Subcutaneous abdominal adipose tissue (tissue), 5 donors: ENCODE data around the gene TXLNB.
A peak's percentile ranks its signal among the peaks of the same experiment; 100 is the strongest.

Experiments
- H3K27ac ChIP-seq: one replicate; pipeline ENCODE4 v1.7.0; 2013; ENCODE audit warnings: low read depth, mild to moderate bottlenecking, inconsistent platforms, low read length, moderate library complexity
- H3K27me3 ChIP-seq, 5 donors: one replicate each; pipeline ENCODE4 v1.7.0; 2013; ENCODE audit warnings: low read length in 5 of 5, inconsistent platforms in 1 of 5; ENCODE audit not compliant: control insufficient read depth in 5 of 5, insufficient read depth in 4 of 5
- H3K36me3 ChIP-seq, 5 donors: one replicate each; pipeline ENCODE4 v1.7.0; 2013; ENCODE audit warnings: low read length in 5 of 5; ENCODE audit not compliant: control insufficient read depth in 5 of 5, insufficient read depth in 5 of 5
- H3K4me1 ChIP-seq, 5 donors: one replicate each; pipeline ENCODE4 v1.7.0; 2013; ENCODE audit warnings: low read length in 5 of 5, mild to moderate bottlenecking in 3 of 5, moderate library complexity in 1 of 5; ENCODE audit not compliant: control insufficient read depth in 5 of 5, insufficient read depth in 5 of 5
- H3K4me3 ChIP-seq, 5 donors: one replicate each; pipeline ENCODE4 v1.7.0; 2013; ENCODE audit warnings: low read length in 5 of 5, low read depth in 1 of 5
- H3K9ac ChIP-seq, 5 donors: one replicate each; pipeline ENCODE4 v1.7.0; 2013; ENCODE audit warnings: low read length in 5 of 5, mild to moderate bottlenecking in 4 of 5, moderate library complexity in 3 of 5
- H3K9me3 ChIP-seq, 5 donors: one replicate each; pipeline ENCODE4 v1.7.0; 2013; ENCODE audit warnings: low read length in 5 of 5; ENCODE audit not compliant: control insufficient read depth in 5 of 5
- donor health status: healthy.
- donor health status: healthy.
- donor health status: healthy.
- donor health status: healthy.
- donor health status: healthy.

The TXLNB gene

DNA sequence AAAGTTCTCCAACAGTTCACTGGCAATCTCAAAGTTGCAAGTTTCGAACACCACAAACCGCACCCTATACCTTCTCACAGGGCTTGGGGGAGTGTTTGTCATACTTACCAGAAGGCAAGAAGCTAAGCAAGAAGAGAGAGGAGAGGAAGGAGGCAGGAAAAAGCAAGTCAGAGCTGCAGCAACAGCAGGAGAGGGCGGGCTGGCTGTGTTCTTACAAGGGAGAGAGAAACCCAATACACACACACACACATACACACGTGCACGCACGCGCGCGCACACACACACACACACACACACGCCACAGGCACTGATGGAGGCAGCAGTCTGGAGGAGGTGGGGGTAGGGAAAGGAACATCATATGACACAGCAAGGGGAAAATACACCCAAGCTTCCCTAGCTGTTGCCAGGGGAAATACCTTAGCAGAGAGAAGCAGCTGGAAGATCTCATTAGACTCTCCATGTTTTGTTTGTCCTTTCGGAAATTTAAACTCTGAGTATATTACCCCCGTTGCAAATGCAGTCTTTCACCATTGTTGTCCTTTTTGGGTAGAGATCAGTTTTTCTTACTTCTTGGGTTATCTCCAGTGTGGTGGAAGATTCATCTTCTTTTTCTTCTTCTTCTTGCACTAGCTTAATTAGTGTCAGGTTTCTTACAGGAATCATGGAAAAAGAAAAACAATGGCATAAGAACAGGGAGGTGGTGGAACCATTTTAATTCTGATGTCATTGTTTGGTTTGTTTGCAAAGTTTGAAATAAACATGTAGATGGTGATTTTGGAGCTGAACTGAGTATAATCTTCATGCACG, at the start of gene TXLNB:
Gene TXLNB (minus strand): TSS at position 186 of the 807 bp plus-strand sequence. CDS start 3,099 bp downstream, outside the sequence.
- peak within 1 kb of the TSS; percentile 69 for H3K27ac ChIP-seq
- peaks cover 2 to 30% (median 6%) of the 10 kb centered on the region in 5 donors for H3K4me1 ChIP-seq
- no peaks in the 10 kb centered on the region for H3K27me3 ChIP-seq
- peaks cover 0 to 2% (median 0%) of the 10 kb centered on the region in 5 donors for H3K9me3 ChIP-seq
- no peaks in the 10 kb centered on the region for H3K36me3 ChIP-seq
- peak within 1 kb of the TSS in 4 of 5 donors; percentile 29 to 42 (median 37) for H3K4me3 ChIP-seq
- H3K9ac ChIP-seq: peak within 1 kb of the TSS in 3 of 5 donors; percentile 4 to 23 (median 15)

DNA sequence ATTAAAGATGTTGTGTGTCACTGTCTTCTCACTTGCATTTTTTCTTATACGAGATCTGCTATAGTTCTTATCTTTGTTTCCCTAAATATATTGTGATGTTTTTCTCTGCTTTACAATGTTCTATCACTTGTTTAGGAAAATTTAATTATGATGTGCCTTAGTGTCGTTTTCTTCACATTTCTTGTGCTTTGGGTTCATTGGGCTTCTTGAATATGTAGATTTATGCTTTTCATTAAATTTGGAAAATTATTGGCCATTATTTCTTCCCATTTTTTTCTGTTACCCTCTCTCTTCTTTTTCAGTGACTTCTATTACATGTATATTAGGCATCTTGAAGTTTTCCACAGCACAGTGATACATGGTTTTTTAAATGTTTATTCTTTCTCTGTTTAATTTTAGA, 49.3 kb upstream of the TXLNB start:
- Histone ChIP-seq H3K4me3 (no peak overlapping the region), H3K27ac (no peak overlapping the region), H3K36me3 (no peaks in the 10 kb centered on the region), H3K9ac (no peak overlapping the region), H3K27me3 (no peaks in the 10 kb centered on the region), H3K9me3 (no peaks in the 10 kb centered on the region), H3K4me1 (peaks cover 0 to 17% (median 11%) of the 10 kb centered on the region in 5 donors)

- Histone ChIP-seq H3K9me3 (no peaks in the 10 kb centered on the region), H3K36me3 (no peaks in the 10 kb centered on the region), H3K27me3 (no peaks in the 10 kb centered on the region), H3K4me1 (peaks cover 0 to 23% (median 17%) of the 10 kb centered on the region in 5 donors), H3K9ac (no peak overlapping the region), H3K27ac (peak overlapping the region; percentile 14), H3K4me3 (no peak overlapping the region)
Measured at GRCh38 chr6:139338795-139339194, 47.0 kb upstream of the TXLNB start.

DNA sequence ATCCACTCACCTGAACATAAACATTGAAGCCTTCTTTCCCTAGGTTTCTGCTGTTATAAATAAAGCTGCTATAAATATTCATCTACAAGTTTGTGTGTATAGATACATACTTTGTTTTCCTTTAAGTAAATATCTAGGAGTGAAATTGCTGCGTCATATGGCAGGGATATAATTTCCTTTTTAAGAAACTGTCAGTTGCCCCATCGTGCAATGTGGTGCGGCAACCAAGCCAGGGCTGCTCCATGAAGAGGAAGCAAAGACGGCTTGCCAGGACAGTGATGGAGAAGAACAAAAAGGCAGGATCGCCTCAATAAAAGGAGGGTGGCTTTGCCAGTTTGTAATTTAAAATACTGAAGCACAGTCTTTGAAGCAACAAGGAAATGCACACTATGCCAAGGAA, 46.0 kb upstream of the TXLNB start:
- H3K36me3 ChIP-seq: no peaks in the 10 kb centered on the region
- no peaks in the 10 kb centered on the region for H3K27me3 ChIP-seq
- H3K27ac ChIP-seq: no peak overlapping the region
- no peaks in the 10 kb centered on the region for H3K9me3 ChIP-seq
- peaks cover 0 to 20% (median 17%) of the 10 kb centered on the region in 5 donors for H3K4me1 ChIP-seq
- H3K9ac ChIP-seq: no peak overlapping the region
- no peak overlapping the region for H3K4me3 ChIP-seq

DNA sequence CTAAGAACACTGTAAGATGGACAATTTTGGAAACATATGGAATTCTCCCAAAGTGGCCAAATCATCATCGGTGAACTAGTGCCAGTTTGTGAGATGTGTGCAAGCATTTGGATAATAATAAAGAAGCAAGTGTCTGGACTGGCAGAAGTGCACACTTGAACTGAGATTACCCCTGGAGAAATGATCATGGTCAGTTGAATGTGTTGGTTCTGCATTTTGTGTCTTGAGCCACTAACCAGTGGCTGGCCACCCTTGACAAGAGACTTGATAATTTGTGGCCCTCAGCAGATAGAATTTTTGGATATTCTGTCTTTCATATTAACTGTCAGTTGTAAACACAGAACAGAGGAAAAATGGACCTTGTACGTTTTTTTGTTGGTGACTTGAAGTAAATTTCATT, 45.2 kb upstream of the TXLNB start:
- no peak overlapping the region for H3K9ac ChIP-seq
- H3K9me3 ChIP-seq: no peaks in the 10 kb centered on the region
- no peaks in the 10 kb centered on the region for H3K36me3 ChIP-seq
- no peak overlapping the region for H3K4me3 ChIP-seq
- no peak overlapping the region for H3K27ac ChIP-seq
- H3K27me3 ChIP-seq: no peaks in the 10 kb centered on the region
- H3K4me1 ChIP-seq: peaks cover 0 to 20% (median 17%) of the 10 kb centered on the region in 5 donors

DNA sequence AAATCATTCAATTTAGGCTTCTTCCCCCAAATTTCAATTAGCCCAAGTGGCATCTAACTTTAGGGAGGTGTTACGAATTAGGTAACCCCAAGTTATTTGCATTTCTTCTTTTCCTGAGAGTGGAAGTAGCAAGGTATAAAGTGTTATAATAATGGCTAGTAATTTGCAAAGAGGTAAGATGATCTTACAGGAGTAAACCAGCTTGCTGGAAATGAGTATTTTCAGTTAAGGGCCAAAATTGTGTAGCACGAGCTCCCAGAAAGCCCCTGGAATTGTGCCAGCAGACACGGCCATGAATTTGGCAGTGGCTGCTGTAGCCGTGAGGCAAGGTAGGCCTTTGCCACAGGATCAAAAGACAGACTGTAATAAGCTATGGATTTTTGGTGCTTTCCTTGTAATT, 44.7 kb upstream of the TXLNB start:
- no peak overlapping the region for H3K27ac ChIP-seq
- no peaks in the 10 kb centered on the region for H3K36me3 ChIP-seq
- no peak overlapping the region for H3K9ac ChIP-seq
- H3K4me3 ChIP-seq: no peak overlapping the region
- H3K27me3 ChIP-seq: no peaks in the 10 kb centered on the region
- no peaks in the 10 kb centered on the region for H3K9me3 ChIP-seq
- H3K4me1 ChIP-seq: peaks cover 0 to 20% (median 17%) of the 10 kb centered on the region in 5 donors

DNA sequence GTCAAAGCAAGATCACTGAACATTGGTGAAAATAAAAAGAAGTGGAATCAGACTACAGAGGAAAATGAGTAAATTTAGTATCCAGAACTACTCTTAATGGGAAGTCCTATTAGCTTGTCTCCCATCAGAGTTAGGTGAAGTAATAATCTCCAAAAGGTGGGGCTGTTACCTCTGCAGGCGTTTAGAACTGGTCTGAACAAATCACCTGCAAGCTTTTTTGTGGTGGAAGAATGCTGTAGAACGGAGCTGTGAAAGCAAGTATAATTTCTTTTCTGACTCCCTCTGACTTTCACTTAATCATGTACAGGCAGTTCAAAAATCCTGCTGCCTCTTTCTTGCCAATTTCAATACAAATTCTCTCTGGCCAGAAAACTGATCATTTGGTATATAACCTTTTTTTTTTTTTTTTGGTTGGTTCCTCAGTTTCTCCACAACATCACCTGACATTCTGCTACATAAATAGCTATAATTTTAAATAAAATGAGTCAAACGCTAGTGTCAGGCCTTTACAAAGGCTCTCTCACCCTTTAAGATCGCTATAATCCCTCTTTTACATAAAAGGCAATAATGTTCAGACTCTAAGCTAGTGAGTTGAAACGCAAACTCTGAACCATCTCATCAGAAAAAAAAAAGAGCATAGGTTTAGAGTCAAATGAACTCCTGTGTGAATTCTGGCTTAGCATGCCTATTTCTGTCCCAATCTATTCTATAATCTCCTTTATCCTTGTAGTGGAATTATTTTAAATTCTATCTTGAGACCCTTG, 43.8 kb upstream of the TXLNB start:
- Histone ChIP-seq H3K4me3 (no peak overlapping the region), H3K4me1 (peaks cover 0 to 20% (median 17%) of the 10 kb centered on the region in 5 donors), H3K9me3 (no peaks in the 10 kb centered on the region), H3K27me3 (no peaks in the 10 kb centered on the region), H3K36me3 (no peaks in the 10 kb centered on the region), H3K9ac (no peak overlapping the region), H3K27ac (peak overlapping the region; percentile 31)

- Histone ChIP-seq H3K27ac (peak overlapping the region; percentile 31), H3K4me3 (no peak overlapping the region), H3K4me1 (peaks cover 0 to 20% (median 17%) of the 10 kb centered on the region in 5 donors), H3K36me3 (no peaks in the 10 kb centered on the region), H3K9me3 (no peaks in the 10 kb centered on the region), H3K27me3 (no peaks in the 10 kb centered on the region), H3K9ac (no peak overlapping the region)
Measured at GRCh38 chr6:139334806-139335446, 43.1 kb upstream of the TXLNB start.

GRCh38 chr6:139330826-139331500, 39.2 kb upstream of the TXLNB start:
- no peaks in the 10 kb centered on the region for H3K27me3 ChIP-seq
- H3K9me3 ChIP-seq: no peaks in the 10 kb centered on the region
- no peak overlapping the region for H3K9ac ChIP-seq
- no peak overlapping the region for H3K27ac ChIP-seq
- peaks cover 0 to 12% (median 4%) of the 10 kb centered on the region in 5 donors for H3K4me1 ChIP-seq
- no peaks in the 10 kb centered on the region for H3K36me3 ChIP-seq
- no peak overlapping the region for H3K4me3 ChIP-seq
